Upper lobe of left lung (tissue), 6 donors: Measurements from ENCODE around the gene TENM4. TPM values are rescaled to one million over a fixed set of nuclear protein-coding genes. Genes with fewer than 3 reads are reported as not detected.

Experiments used
- ATAC-seq, 2 donors: fragments of 200-7000 bp; cut with Tn5 transposase; one replicate each; pipeline ENCODE4 v1.9.1; 2022; ENCODE audit warnings: mild to moderate bottlenecking in 2 of 2, moderate library complexity in 2 of 2; ENCODE audit not compliant: low FRiP score in 2 of 2
- DNase-seq, 2 donors: peaks; one replicate each; pipeline ENCODE4 v3.0.0-alpha.2; 2019 to 2020
- H3K27ac ChIP-seq, 4 donors: fragments of 200-600 bp; sonication (generic); one replicate each; pipeline ENCODE4 v1.5.1; 2016 to 2019
- H3K27me3 ChIP-seq, 4 donors: fragments of 200-600 bp; sonication (generic); one replicate each; pipeline ENCODE4 v1.5.1; 2017 to 2019
- H3K36me3 ChIP-seq, 4 donors: fragments of 200-600 bp; sonication (generic); one replicate each; pipeline ENCODE4 v1.5.1; 2016 to 2019
- H3K4me1 ChIP-seq, 4 donors: fragments of 200-600 bp; sonication (generic); one replicate each; pipeline ENCODE4 v1.5.1; 2018 to 2019
- H3K4me3 ChIP-seq, 4 donors: fragments of 200-600 bp; sonication (generic); one replicate each; pipeline ENCODE4 v1.5.1; 2017 to 2019; ENCODE audit warnings: mild to moderate bottlenecking in 2 of 4, moderate library complexity in 1 of 4
- H3K9me3 ChIP-seq, 4 donors: fragments of 200-600 bp; sonication (generic); one replicate each; pipeline ENCODE4 v1.5.1; 2018 to 2019
- CTCF ChIP-seq, 6 experiments: fragments of 450-650 bp in 4 of 6; fragments of 200-600 bp in 2 of 6; sonication (generic) in 2 of 6; IDR thresholded peaks; one replicate each; pipeline ENCODE4 v1.5.1; 2016 to 2019; ENCODE audit warnings: antibody characterized with exemption in 6 of 6
- EP300 ChIP-seq, 4 donors: sonication (generic); formaldehyde crosslinking; IDR thresholded peaks; one replicate each; pipeline ENCODE4 v1.5.1; 2017; ENCODE audit warnings: antibody characterized with exemption in 4 of 4, control low read depth in 2 of 4
- POLR2A ChIP-seq, 4 donors: fragments of 450-650 bp; IDR thresholded peaks; one replicate each; pipeline ENCODE4 v1.5.1; 2016 to 2017; ENCODE audit warnings: antibody characterized with exemption in 4 of 4, mild to moderate bottlenecking in 2 of 4
- POLR2AphosphoS5 ChIP-seq, 2 donors: sonication (generic); formaldehyde crosslinking; IDR thresholded peaks; one replicate each; pipeline ENCODE4 v1.5.1; 2017; ENCODE audit warnings: antibody characterized with exemption in 2 of 2
- WGBS, 2 donors: methylation state at CpG; one replicate each; pipeline ENCODE4 v1.1.5; 2017 to 2018; 5-methylcytosine and 5-hydroxymethylcytosine counted together
- total RNA-seq, 6 donors: library from RNA; depleted of rRNA in 4 of 6; stranded (reverse); fragments of >200 nt in 4 of 6; gene quantifications; one replicate each; pipeline versions ENCODE4 v1.1.0 to v1.2.1, GENCODE V29; 2016 to 2021
- donor health status: DM: no; HTN: no; CAD: no; lungs with moderate emphysema.
- donor health status: DM: no; HTN: yes; CAD: no; lungs with severe emphysema.

The TENM4 gene
- total RNA-seq, 6 donors from 2014 or later = 0.11 to 20.0 (median 3.7) TPM

GRCh38 chr11:79122759-79123158 is 318.1 kb downstream of the TENM4 start:
- no peaks in the 10 kb centered on the region for H3K36me3 ChIP-seq
- TF ChIP-seq POLR2AphosphoS5 (IDR thresholded peaks at IDR 0.05) (no peak), CTCF (IDR thresholded peaks at IDR 0.05) (no peak), POLR2A (IDR thresholded peaks at IDR 0.05) (no peak), EP300 (IDR thresholded peaks at IDR 0.05) (no peak)
- H3K27me3 ChIP-seq = no peaks in the 10 kb centered on the region
- peaks cover 0 to 12% (median 4%) of the 10 kb centered on the region in 4 donors for H3K9me3 ChIP-seq
- no peaks in the 10 kb centered on the region for H3K4me1 ChIP-seq
- H3K27ac ChIP-seq = no peak overlapping the region
- DNase-seq (no peak), ATAC-seq (no peak)
- WGBS, 2 donors = 53 to 66% methylated on average over 3 of the region's 3 CpGs
- no peak overlapping the region for H3K4me3 ChIP-seq

- peaks cover 0 to 6% (median 2%) of the 10 kb centered on the region in 4 donors for H3K9me3 ChIP-seq
- H3K27ac ChIP-seq = no peak overlapping the region
- no peak overlapping the region for H3K4me3 ChIP-seq
- DNase-seq (no peak), ATAC-seq (no peak)
- 54 to 63% methylated on average over 4 of the region's 4 CpGs for WGBS, 2 donors
- TF ChIP-seq CTCF (IDR thresholded peaks at IDR 0.05) (no peak), POLR2A (IDR thresholded peaks at IDR 0.05) (no peak), POLR2AphosphoS5 (IDR thresholded peaks at IDR 0.05) (no peak), EP300 (IDR thresholded peaks at IDR 0.05) (no peak)
- no peaks in the 10 kb centered on the region for H3K27me3 ChIP-seq
- H3K36me3 ChIP-seq = no peaks in the 10 kb centered on the region
- no peaks in the 10 kb centered on the region for H3K4me1 ChIP-seq
Measured at GRCh38 chr11:79121351-79121750, 319.5 kb downstream of the TENM4 start.

GRCh38 chr11:79119491-79120284 is 321.1 kb downstream of the TENM4 start:
- H3K27ac ChIP-seq = no peak overlapping the region
- WGBS, 2 donors = 55 to 56% methylated on average over 8 of the region's 8 CpGs
- TF ChIP-seq POLR2AphosphoS5 (IDR thresholded peaks at IDR 0.05) (no peak), POLR2A (IDR thresholded peaks at IDR 0.05) (no peak)
- no peaks in the 10 kb centered on the region for H3K4me1 ChIP-seq
- no peak overlapping the region for H3K4me3 ChIP-seq
- H3K9me3 ChIP-seq = no peaks in the 10 kb centered on the region
- DNase-seq (no peak), ATAC-seq (no peak)
- H3K36me3 ChIP-seq = no peaks in the 10 kb centered on the region
- no peaks in the 10 kb centered on the region for H3K27me3 ChIP-seq

- ATAC-seq (no peak), DNase-seq (no peak)
- H3K9me3 ChIP-seq = no peaks in the 10 kb centered on the region
- no peak overlapping the region for H3K4me3 ChIP-seq
- TF ChIP-seq POLR2AphosphoS5 (IDR thresholded peaks at IDR 0.05) (no peak), EP300 (IDR thresholded peaks at IDR 0.05) (no peak), POLR2A (IDR thresholded peaks at IDR 0.05) (no peak), CTCF (IDR thresholded peaks at IDR 0.05) (no peak)
- no peaks in the 10 kb centered on the region for H3K36me3 ChIP-seq
- no peaks in the 10 kb centered on the region for H3K27me3 ChIP-seq
- no peaks in the 10 kb centered on the region for H3K4me1 ChIP-seq
- WGBS, 2 donors = 94% methylated on average over 1 of the region's 1 CpG; no CpG with 5 or more reads in 1 of the 2 donors
- no peak overlapping the region for H3K27ac ChIP-seq
Measured at GRCh38 chr11:79117488-79117887, 323.3 kb downstream of the TENM4 start.

- DNase-seq = no peak
- H3K27ac ChIP-seq = no peak overlapping the region
- no peaks in the 10 kb centered on the region for H3K27me3 ChIP-seq
- H3K4me3 ChIP-seq = no peak overlapping the region
- H3K9me3 ChIP-seq = no peaks in the 10 kb centered on the region
- no peaks in the 10 kb centered on the region for H3K36me3 ChIP-seq
- no peak for ATAC-seq
- WGBS, 2 donors = 97% methylated on average over 2 of the region's 2 CpGs
- H3K4me1 ChIP-seq = no peaks in the 10 kb centered on the region
- no peak for TF ChIP-seq POLR2A (IDR thresholded peaks at IDR 0.05)
- no peak for TF ChIP-seq CTCF (IDR thresholded peaks at IDR 0.05)
- TF ChIP-seq EP300 (IDR thresholded peaks at IDR 0.05) = no peak
- TF ChIP-seq POLR2AphosphoS5 (IDR thresholded peaks at IDR 0.05) = no peak
Measured at GRCh38 chr11:79116600-79116999, 324.2 kb downstream of the TENM4 start.
